HEK293 (cell line): ENCODE data around the gene OR7G2.
A peak's percentile ranks its signal among the peaks of the same experiment; 100 is the strongest.
"Not testable (repeated sequence)": the region's sequence is repeated elsewhere in the genome, so short reads cannot be mapped to it uniquely, and the experiment has no call there.

Experiments
- CTCF ChIA-PET: fragments of 350-600 bp; formaldehyde crosslinking; extraction: SDS; loops from one replicate; lab custom pipeline; 2021; ENCODE audit warnings: antibody characterized with exemption; lab: Yijun Ruan, JAX
- POLR2A ChIA-PET: fragments of 300-600 bp; formaldehyde crosslinking; extraction: SDS; loops from one replicate; lab custom pipeline; 2020; ENCODE audit warnings: antibody characterized with exemption, inconsistent platforms; lab: Yijun Ruan, JAX
- H3K27ac ChIP-seq: fragments of 200-500 bp; sonication (Bioruptor generic); 2 replicates; pipeline ENCODE4 v1.5.1; 2014; ENCODE audit warnings: low read depth, low read length, control low read depth, inconsistent platforms; ENCODE audit errors: extremely low read depth
- H3K36me3 ChIP-seq, 2 experiments: fragments of 200-500 bp in 1 of 2; sonication (Bioruptor generic) in 1 of 2; 1 replicate in 1 of 2; 2 replicates in 1 of 2; pipeline ENCODE4 v1.5.1; 2014 to 2017; ENCODE audit warnings: inconsistent platforms in 2 of 2, low read length in 2 of 2; ENCODE audit not compliant: control insufficient read depth in 2 of 2, insufficient read depth in 1 of 2
- H3K4me1 ChIP-seq: fragments of 200-500 bp; sonication (Bioruptor generic); 2 replicates; pipeline ENCODE4 v1.5.1; 2014; ENCODE audit warnings: mild to moderate bottlenecking, low read length, inconsistent platforms; ENCODE audit not compliant: control insufficient read depth, insufficient read depth
- H3K4me3 ChIP-seq: 2 replicates; pipeline ENCODE4 v1.5.1; 2011; ENCODE audit warnings: low read depth, mild to moderate bottlenecking, control low read depth, low read length, moderate library complexity
- H3K9me3 ChIP-seq: fragments of 200-500 bp; sonication (Bioruptor generic); 2 replicates; pipeline ENCODE4 v1.5.1; 2014; ENCODE audit warnings: low read depth, low read length, inconsistent platforms; ENCODE audit not compliant: control insufficient read depth, insufficient read depth
- MEIS1 ChIP-seq: sonication (generic); formaldehyde crosslinking; IDR thresholded peaks from 2 replicates; pipeline ENCODE4 v1.8.1; 2022; ENCODE audit warnings: missing genetic modification reagents, mild to moderate bottlenecking, borderline replicate concordance
- PRDM1 ChIP-seq: fragments of 450-650 bp; formaldehyde crosslinking; IDR thresholded peaks from 2 replicates; pipeline ENCODE4; 2016; ENCODE audit warnings: missing biosample characterization, missing genetic modification characterization
- TRIM28 ChIP-seq: IDR thresholded peaks from 2 replicates; pipeline ENCODE4 v1.6.1; 2011; ENCODE audit warnings: low read length, control low read depth, borderline replicate concordance
- ZBTB20 ChIP-seq: fragments of 450-650 bp; formaldehyde crosslinking; IDR thresholded peaks from 2 replicates; pipeline ENCODE4 v1.5.1; 2016; ENCODE audit warnings: missing biosample characterization, missing genetic modification characterization
- ZNF174 ChIP-seq: fragments of 450-650 bp; formaldehyde crosslinking; IDR thresholded peaks from 2 replicates; pipeline ENCODE4 v1.5.0; 2017; ENCODE audit warnings: missing biosample characterization, mild to moderate bottlenecking, missing genetic modification characterization
- ZNF350 ChIP-seq: fragments of 450-650 bp; formaldehyde crosslinking; IDR thresholded peaks from 2 replicates; pipeline ENCODE4 v1.5.0; 2017; ENCODE audit warnings: missing biosample characterization, mild to moderate bottlenecking, missing genetic modification characterization
- ZNF791 ChIP-seq: fragments of 450-650 bp; formaldehyde crosslinking; IDR thresholded peaks from 2 replicates; pipeline ENCODE4 v1.5.1; 2016; ENCODE audit warnings: missing biosample characterization, missing genetic modification characterization
- TF ChIP-seq, protein P1 (sequence below): fragments of 450-650 bp; formaldehyde crosslinking; IDR thresholded peaks from 2 replicates; pipeline ENCODE4 v1.5.1; 2016; ENCODE audit warnings: missing biosample characterization, missing genetic modification characterization

The OR7G2 gene

DNA sequence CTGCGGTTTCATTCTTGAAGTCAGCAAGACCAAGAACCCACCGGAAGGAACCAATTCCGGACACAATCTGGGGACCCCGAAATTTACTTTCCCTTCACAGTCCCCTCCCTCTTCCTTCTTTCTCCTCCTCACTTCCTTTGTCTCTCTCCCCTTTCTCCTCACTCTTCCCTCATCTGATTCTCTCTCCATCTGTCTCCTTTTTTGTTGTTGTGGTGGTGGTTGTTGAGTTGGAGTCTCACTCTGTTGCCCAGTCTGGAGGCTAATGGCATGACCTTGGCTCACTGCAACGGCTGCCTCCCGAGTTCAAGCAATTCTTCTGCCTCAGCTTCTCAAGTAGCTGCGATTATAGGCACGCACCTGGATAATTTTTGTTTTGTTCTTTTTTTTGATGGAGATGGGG, 53.1 kb downstream of the OR7G2 start:
- Histone ChIP-seq H3K9me3 (no peaks in the 10 kb centered on the region), H3K4me1 (no peaks in the 10 kb centered on the region), H3K4me3 (no peak overlapping the region), H3K27ac (no peak overlapping the region), H3K36me3 (no peaks in the 10 kb centered on the region)
- ChIA-PET CTCF (interaction anchor here (0.7 kb wide), 1 partner anchor 12 kb away, joined by 3 read pairs; no protein-coding TSS in a partner anchor), POLR2A (interaction anchor here (0.6 kb wide), 1 partner anchor 361 kb away, joined by 3 read pairs; no protein-coding TSS in a partner anchor)
- TF ChIP-seq ZNF174 (tag by site-specific recombination) (no peak), ZNF350 (no peak), PRDM1 (tag by site-specific recombination) (no peak), MEIS1 (CRISPR knock-in tag) (no peak), ZNF791 (tag by site-specific recombination) (no peak), TRIM28 (no peak)
- TF ChIP-seq, protein P1, sequence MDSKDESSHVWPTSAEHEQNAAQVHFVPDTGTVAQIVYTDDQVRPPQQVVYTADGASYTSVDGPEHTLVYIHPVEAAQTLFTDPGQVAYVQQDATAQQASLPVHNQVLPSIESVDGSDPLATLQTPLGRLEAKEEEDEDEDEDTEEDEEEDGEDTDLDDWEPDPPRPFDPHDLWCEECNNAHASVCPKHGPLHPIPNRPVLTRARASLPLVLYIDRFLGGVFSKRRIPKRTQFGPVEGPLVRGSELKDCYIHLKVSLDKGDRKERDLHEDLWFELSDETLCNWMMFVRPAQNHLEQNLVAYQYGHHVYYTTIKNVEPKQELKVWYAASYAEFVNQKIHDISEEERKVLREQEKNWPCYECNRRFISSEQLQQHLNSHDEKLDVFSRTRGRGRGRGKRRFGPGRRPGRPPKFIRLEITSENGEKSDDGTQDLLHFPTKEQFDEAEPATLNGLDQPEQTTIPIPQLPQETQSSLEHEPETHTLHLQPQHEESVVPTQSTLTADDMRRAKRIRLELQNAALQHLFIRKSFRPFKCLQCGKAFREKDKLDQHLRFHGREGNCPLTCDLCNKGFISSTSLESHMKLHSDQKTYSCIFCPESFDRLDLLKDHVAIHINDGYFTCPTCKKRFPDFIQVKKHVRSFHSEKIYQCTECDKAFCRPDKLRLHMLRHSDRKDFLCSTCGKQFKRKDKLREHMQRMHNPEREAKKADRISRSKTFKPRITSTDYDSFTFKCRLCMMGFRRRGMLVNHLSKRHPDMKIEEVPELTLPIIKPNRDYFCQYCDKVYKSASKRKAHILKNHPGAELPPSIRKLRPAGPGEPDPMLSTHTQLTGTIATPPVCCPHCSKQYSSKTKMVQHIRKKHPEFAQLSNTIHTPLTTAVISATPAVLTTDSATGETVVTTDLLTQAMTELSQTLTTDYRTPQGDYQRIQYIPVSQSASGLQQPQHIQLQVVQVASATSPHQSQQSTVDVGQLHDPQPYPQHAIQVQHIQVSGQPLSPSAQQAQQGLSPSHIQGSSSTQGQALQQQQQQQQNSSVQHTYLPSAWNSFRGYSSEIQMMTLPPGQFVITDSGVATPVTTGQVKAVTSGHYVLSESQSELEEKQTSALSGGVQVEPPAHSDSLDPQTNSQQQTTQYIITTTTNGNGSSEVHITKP = 0 out of 2 replicates have a peak, but pooled peaks have one; percentile 23

GRCh38 chr19:9053674-9054073, 53.6 kb downstream of the OR7G2 start:
- H3K27ac ChIP-seq, H3K9me3 ChIP-seq, H3K36me3 ChIP-seq, H3K4me1 ChIP-seq, POLR2A ChIA-PET, H3K4me3 ChIP-seq: not testable (repeated sequence)
- CTCF ChIA-PET = interaction anchor here (0.6 to 1.0 kb wide), 2 partner anchors 68 to 352 kb away, joined by 3 to 4 read pairs; no protein-coding TSS in a partner anchor

DNA sequence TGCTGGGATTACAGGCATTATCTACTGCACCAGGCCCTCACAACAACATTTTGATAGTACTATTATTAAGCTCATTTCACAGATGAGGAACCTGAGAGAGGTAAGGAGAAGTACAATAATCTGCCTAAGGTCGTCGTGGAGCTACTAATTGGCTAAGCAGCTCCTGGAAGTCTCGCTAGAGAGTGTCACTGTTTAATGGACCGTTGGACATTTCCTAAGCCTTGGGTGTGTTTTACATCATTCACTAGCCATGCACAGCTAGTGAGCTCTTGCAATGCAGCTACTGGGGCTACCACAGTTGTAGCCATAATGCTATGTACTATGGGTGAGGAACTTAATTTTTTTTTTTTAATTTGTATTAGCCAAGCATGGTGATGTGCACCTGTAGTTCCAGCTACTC, 54.4 kb downstream of the OR7G2 start:
- Histone ChIP-seq H3K4me3 (no peak overlapping the region), H3K27ac (no peak overlapping the region), H3K9me3 (no peaks in the 10 kb centered on the region), H3K36me3 (no peaks in the 10 kb centered on the region), H3K4me1 (no peaks in the 10 kb centered on the region)
- ChIA-PET CTCF (interaction anchor here (0.5 to 1.3 kb wide), 4 partner anchors 17 to 399 kb away, joined by 3 to 4 read pairs (median 4); no protein-coding TSS in a partner anchor), POLR2A (no interaction called here)
- no peak for TF ChIP-seq ZBTB20
